Upper lobe of left lung (tissue), 6 donors: ENCODE measurements around the gene NOS1AP. TPM values are rescaled to one million over a fixed set of nuclear protein-coding genes. Genes with fewer than 3 reads are reported as not detected.
"Not testable (repeated sequence)": the region's sequence is repeated elsewhere in the genome, so short reads cannot be mapped to it uniquely, and the experiment has no call there.

Experiments
- ATAC-seq, 2 donors: fragments of 200-7000 bp; cut with Tn5 transposase; one replicate each; pipeline ENCODE4 v1.9.1; 2022; ENCODE audit warnings: mild to moderate bottlenecking in 2 of 2, moderate library complexity in 2 of 2; ENCODE audit not compliant: low FRiP score in 2 of 2
- DNase-seq, 2 donors: peaks; one replicate each; pipeline ENCODE4 v3.0.0-alpha.2; 2019 to 2020
- H3K27ac ChIP-seq, 4 donors: fragments of 200-600 bp; sonication (generic); one replicate each; pipeline ENCODE4 v1.5.1; 2016 to 2019
- H3K27me3 ChIP-seq, 4 donors: fragments of 200-600 bp; sonication (generic); one replicate each; pipeline ENCODE4 v1.5.1; 2017 to 2019
- H3K36me3 ChIP-seq, 4 donors: fragments of 200-600 bp; sonication (generic); one replicate each; pipeline ENCODE4 v1.5.1; 2016 to 2019
- H3K4me1 ChIP-seq, 4 donors: fragments of 200-600 bp; sonication (generic); one replicate each; pipeline ENCODE4 v1.5.1; 2018 to 2019
- H3K4me3 ChIP-seq, 4 donors: fragments of 200-600 bp; sonication (generic); one replicate each; pipeline ENCODE4 v1.5.1; 2017 to 2019; ENCODE audit warnings: mild to moderate bottlenecking in 2 of 4, moderate library complexity in 1 of 4
- H3K9me3 ChIP-seq, 4 donors: fragments of 200-600 bp; sonication (generic); one replicate each; pipeline ENCODE4 v1.5.1; 2018 to 2019
- CTCF ChIP-seq, 6 experiments: fragments of 450-650 bp in 4 of 6; fragments of 200-600 bp in 2 of 6; sonication (generic) in 2 of 6; IDR thresholded peaks; one replicate each; pipeline ENCODE4 v1.5.1; 2016 to 2019; ENCODE audit warnings: antibody characterized with exemption in 6 of 6
- EP300 ChIP-seq, 4 donors: sonication (generic); formaldehyde crosslinking; IDR thresholded peaks; one replicate each; pipeline ENCODE4 v1.5.1; 2017; ENCODE audit warnings: antibody characterized with exemption in 4 of 4, control low read depth in 2 of 4
- POLR2A ChIP-seq, 4 donors: fragments of 450-650 bp; IDR thresholded peaks; one replicate each; pipeline ENCODE4 v1.5.1; 2016 to 2017; ENCODE audit warnings: antibody characterized with exemption in 4 of 4, mild to moderate bottlenecking in 2 of 4
- POLR2AphosphoS5 ChIP-seq, 2 donors: sonication (generic); formaldehyde crosslinking; IDR thresholded peaks; one replicate each; pipeline ENCODE4 v1.5.1; 2017; ENCODE audit warnings: antibody characterized with exemption in 2 of 2
- WGBS, 2 donors: methylation state at CpG; one replicate each; pipeline ENCODE4 v1.1.5; 2017 to 2018; 5-methylcytosine and 5-hydroxymethylcytosine counted together
- total RNA-seq, 6 donors: library from RNA; depleted of rRNA in 4 of 6; stranded (reverse); fragments of >200 nt in 4 of 6; gene quantifications; one replicate each; pipeline versions ENCODE4 v1.1.0 to v1.2.1, GENCODE V29; 2016 to 2021
- donor health status: DM: no; HTN: no; CAD: no; lungs with moderate emphysema.
- donor health status: DM: no; HTN: yes; CAD: no; lungs with severe emphysema.

NOS1AP gene
- total RNA-seq, 6 donors from 2014 or later = 5.3 to 16.4 (median 6.5) TPM

DNA sequence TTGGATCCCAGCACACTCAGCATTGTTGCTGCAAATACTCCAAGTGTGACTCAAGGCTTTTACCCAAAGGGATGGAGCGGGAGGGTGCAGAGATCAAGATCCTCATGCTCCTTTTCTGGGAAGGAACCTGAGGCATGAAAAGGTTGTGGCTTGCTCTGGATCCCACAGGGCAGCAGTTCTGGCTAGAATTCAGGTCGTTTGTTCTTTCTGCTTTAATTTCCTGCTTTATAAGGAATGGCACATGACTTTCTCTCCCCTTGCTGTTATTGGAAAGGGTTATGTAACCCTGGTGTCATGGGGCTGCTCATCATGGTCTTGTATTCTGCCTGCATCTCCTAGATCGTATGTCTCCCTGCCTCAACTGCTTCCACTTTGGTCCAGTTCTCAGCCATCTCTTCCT, 101.6 kb downstream of the NOS1AP start:
- no peak overlapping the region for H3K27ac ChIP-seq

GRCh38 chr1:162172311-162173102, 103.0 kb downstream of the NOS1AP start:
- H3K9me3 ChIP-seq = no peaks in the 10 kb centered on the region
- H3K36me3 ChIP-seq = no peaks in the 10 kb centered on the region
- ATAC-seq (no peak), DNase-seq (no peak)
- no peaks in the 10 kb centered on the region for H3K27me3 ChIP-seq
- H3K27ac ChIP-seq = no peak overlapping the region
- H3K4me1 ChIP-seq = no peaks in the 10 kb centered on the region
- TF ChIP-seq CTCF (IDR thresholded peaks at IDR 0.05) (no peak), POLR2A (IDR thresholded peaks at IDR 0.05) (no peak), POLR2AphosphoS5 (IDR thresholded peaks at IDR 0.05) (no peak), EP300 (IDR thresholded peaks at IDR 0.05) (no peak)
- no peak overlapping the region for H3K4me3 ChIP-seq
- WGBS, 2 donors = 92 to 97% methylated on average over 2 of the region's 2 CpGs

More for the DNA sequence above, 101.6 kb downstream of the NOS1AP start:
- Histone ChIP-seq H3K4me1 (no peaks in the 10 kb centered on the region), H3K9me3 (no peaks in the 10 kb centered on the region), H3K27me3 (no peaks in the 10 kb centered on the region), H3K4me3 (no peak overlapping the region), H3K36me3 (no peaks in the 10 kb centered on the region)
- ATAC-seq = no peak
- DNase-seq = no peak
- WGBS, 2 donors = 68 to 69% methylated on average over 3 of the region's 3 CpGs
- no peak for TF ChIP-seq EP300 (IDR thresholded peaks at IDR 0.05)
- no peak for TF ChIP-seq CTCF (IDR thresholded peaks at IDR 0.05)

DNA sequence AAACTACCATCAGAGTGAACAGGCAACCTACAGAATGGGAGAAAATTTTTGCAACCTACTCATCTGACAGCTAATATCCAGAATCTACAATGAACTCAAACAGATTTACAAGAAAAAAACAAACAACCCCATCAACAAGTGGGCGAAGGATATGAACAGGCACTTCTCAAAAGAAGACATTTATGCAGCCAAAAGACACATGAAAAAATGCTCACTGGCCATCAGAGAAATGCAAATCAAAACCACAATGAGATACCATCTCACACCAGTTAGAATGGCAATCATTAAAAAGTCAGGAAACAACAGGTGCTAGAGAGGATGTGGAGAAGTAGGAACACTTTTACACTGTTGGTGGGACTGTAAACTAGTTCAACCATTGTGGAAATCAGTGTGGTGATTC, 104.1 kb downstream of the NOS1AP start:
- not testable (repeated sequence) for H3K27me3 ChIP-seq, DNase-seq, H3K4me1 ChIP-seq, H3K9me3 ChIP-seq, H3K4me3 ChIP-seq, ATAC-seq, H3K27ac ChIP-seq, H3K36me3 ChIP-seq
- 100% methylated on average over 1 of the region's 1 CpG for WGBS, 2 donors

GRCh38 chr1:162174027-162174426, 104.5 kb downstream of the NOS1AP start:
- H3K27me3 ChIP-seq, H3K9me3 ChIP-seq, DNase-seq, ATAC-seq, H3K4me3 ChIP-seq, H3K36me3 ChIP-seq, H3K4me1 ChIP-seq, H3K27ac ChIP-seq: not testable (repeated sequence)
- 95 to 97% methylated on average over 2 of the region's 4 CpGs for WGBS, 2 donors

DNA sequence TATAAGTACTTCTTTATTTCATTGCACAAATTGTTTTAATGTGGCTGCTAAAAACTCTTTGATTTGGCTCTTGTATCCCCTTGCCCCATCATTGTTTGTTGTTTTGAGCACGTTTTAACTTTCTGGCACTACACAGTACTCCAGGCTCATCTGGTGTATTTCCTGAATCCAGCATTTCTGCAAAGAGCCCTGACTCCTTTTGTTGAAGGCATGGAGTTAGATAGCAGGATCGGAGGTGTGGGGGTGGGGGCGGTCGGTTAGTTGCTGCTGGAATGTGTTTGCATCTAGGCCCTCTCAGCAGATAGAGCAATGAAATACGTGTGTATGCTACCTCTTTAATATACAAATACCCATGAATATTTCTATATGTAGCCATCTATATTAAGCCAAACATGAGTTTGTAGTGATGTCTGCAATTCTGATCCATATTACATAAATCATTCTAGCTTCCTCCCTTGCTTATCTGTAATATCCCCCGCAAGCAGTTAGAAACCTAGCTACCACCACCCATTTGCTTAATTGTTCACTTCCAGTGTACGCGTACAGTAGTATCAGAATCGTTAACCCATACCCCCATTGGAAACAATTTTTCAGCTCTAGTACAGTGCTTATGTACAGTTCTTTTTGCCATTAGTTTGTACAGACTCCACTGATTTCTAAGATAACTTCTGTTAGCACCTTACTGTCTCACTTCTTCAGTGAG, 106.0 kb downstream of the NOS1AP start:
- WGBS, 2 donors = 69 to 73% methylated on average over 9 of the region's 9 CpGs
- no peak for ATAC-seq

More for the DNA sequence above, 106.0 kb downstream of the NOS1AP start:
- H3K36me3 ChIP-seq = no peaks in the 10 kb centered on the region
- H3K9me3 ChIP-seq = no peaks in the 10 kb centered on the region
- no peaks in the 10 kb centered on the region for H3K4me1 ChIP-seq
- no peaks in the 10 kb centered on the region for H3K27me3 ChIP-seq
- TF ChIP-seq EP300 (IDR thresholded peaks at IDR 0.05) = no peak
- TF ChIP-seq POLR2A (IDR thresholded peaks at IDR 0.05) = no peak
- no peak for TF ChIP-seq POLR2AphosphoS5 (IDR thresholded peaks at IDR 0.05)
- TF ChIP-seq CTCF (IDR thresholded peaks at IDR 0.05) = no peak
- no peak overlapping the region for H3K4me3 ChIP-seq
- H3K27ac ChIP-seq = no peak overlapping the region
- DNase-seq = no peak
